GM21381 (cell line): ENCODE results near the gene SHH.
"Not testable (repeated sequence)": the region's sequence is repeated elsewhere in the genome, so short reads cannot be mapped to it uniquely, and the experiment has no call there.

Experiments
- ATAC-seq: cut with Tn5 transposase; IDR thresholded peaks from one replicate; pipeline ENCODE4 v1.9.1; 2021; ENCODE audit warnings: mild to moderate bottlenecking, moderate library complexity; ENCODE audit not compliant: unreplicated experiment

SHH gene

GRCh38 chr7:155843426-155844018, 31.3 kb upstream of the SHH start:
- ATAC-seq: no peak

GRCh38 chr7:155842496-155843265, 30.4 kb upstream of the SHH start:
- ATAC-seq: no peak

- ATAC-seq: no peak
These were observed 28.6 kb upstream of the SHH start for GRCh38 chr7:155840909-155841308.

GRCh38 chr7:155840262-155840885, 28.1 kb upstream of the SHH start:
- ATAC-seq: no peak

- no peak for ATAC-seq
These were observed 27.2 kb upstream of the SHH start for GRCh38 chr7:155839461-155839860.

GRCh38 chr7:155838312-155838711, 26.0 kb upstream of the SHH start:
- ATAC-seq: not testable (repeated sequence)

- ATAC-seq: no peak
These were observed 24.8 kb upstream of the SHH start for GRCh38 chr7:155837126-155837479.

GRCh38 chr7:155836216-155837125, 24.2 kb upstream of the SHH start:
- ATAC-seq: no peak

- no peak for ATAC-seq
These were observed 23.4 kb upstream of the SHH start for GRCh38 chr7:155835446-155836215.

GRCh38 chr7:155834486-155835048, 22.3 kb upstream of the SHH start:
- ATAC-seq: no peak

- no peak for ATAC-seq
These were observed 21.4 kb upstream of the SHH start for GRCh38 chr7:155833651-155834050.

- no peak for ATAC-seq
These were observed 20.3 kb upstream of the SHH start for GRCh38 chr7:155832581-155832981.

GRCh38 chr7:155831807-155832524, 19.7 kb upstream of the SHH start:
- no peak for ATAC-seq

GRCh38 chr7:155830961-155831806, 18.9 kb upstream of the SHH start:
- ATAC-seq: no peak

GRCh38 chr7:155829796-155830470, 17.7 kb upstream of the SHH start:
- no peak for ATAC-seq

- no peak for ATAC-seq
These were observed 13.1 kb upstream of the SHH start for GRCh38 chr7:155825336-155825735.

- no peak for ATAC-seq
These were observed 12.1 kb upstream of the SHH start for GRCh38 chr7:155824227-155824886.

- ATAC-seq: no peak
These were observed 9.6 kb upstream of the SHH start for GRCh38 chr7:155821851-155822250.
